Lower leg skin (tissue), 3 donors: ENCODE data around the gene PIGR.

ENCODE experiments used
- CTCF ChIP-seq, 3 donors: fragments of 450-650 bp; IDR thresholded peaks; one replicate each; pipeline ENCODE4 v1.5.1; 2016; ENCODE audit warnings: antibody characterized with exemption in 3 of 3, mild to moderate bottlenecking in 3 of 3, moderate library complexity in 2 of 3
- POLR2A ChIP-seq, 2 donors: fragments of 450-650 bp; IDR thresholded peaks; one replicate each; pipeline ENCODE4 v1.6.1; 2016 to 2017; ENCODE audit warnings: antibody characterized with exemption in 2 of 2, mild to moderate bottlenecking in 1 of 2, moderate library complexity in 1 of 2

GRCh38 chr1:206935491-206936067 lies 10.7 kb downstream of the PIGR start:
- TF ChIP-seq POLR2A (IDR thresholded peaks at IDR 0.05) (no peak), CTCF (IDR thresholded peaks at IDR 0.05) (no peak)
